Activated naive CD8-positive, alpha-beta T cell treated with anti-CD3 and anti-CD28 coated beads, Interleukin-2, amount 10 ng/mL, durations not matched to agents 7 days and 5 days (primary cell): ENCODE data around the gene LIPH. TPM values are rescaled to one million over a fixed set of nuclear protein-coding genes. Genes with fewer than 3 reads are reported as not detected.
"Not testable (repeated sequence)": the region's sequence is repeated elsewhere in the genome, so short reads cannot be mapped to it uniquely, and the experiment has no call there.

Experiments used
- ATAC-seq: fragments of 150-1000 bp; cut with Tn5 transposase; one replicate; pipeline ENCODE4 v1.10.0; 2021; ENCODE audit warnings: low read depth, moderate library complexity
- POLR2A ChIA-PET: fragments of 350-600 bp; sonication (Branson Sonifier 250); formaldehyde crosslinking; loops from one replicate; lab custom pipeline; 2021; ENCODE audit warnings: antibody characterized with exemption; lab: Charles Lee
- DNase-seq: peaks from one replicate; pipeline ENCODE4 v3.0.0; 2021
- H3K27ac Mint-ChIP-seq: one replicate; pipeline ENCODE4 v1.8.0; 2022; ENCODE audit warnings: mild to moderate bottlenecking, mixed read lengths
- H3K27me3 Mint-ChIP-seq: one replicate; pipeline ENCODE4 v1.8.0; 2022; ENCODE audit warnings: mild to moderate bottlenecking, moderate library complexity, mixed read lengths
- H3K36me3 Mint-ChIP-seq: one replicate; pipeline ENCODE4 v1.8.0; 2021; ENCODE audit warnings: mild to moderate bottlenecking, mixed read lengths
- H3K4me1 Mint-ChIP-seq: one replicate; pipeline ENCODE4 v1.8.0; 2021; ENCODE audit warnings: mixed read lengths
- H3K4me3 Mint-ChIP-seq: one replicate; pipeline ENCODE4 v1.8.0; 2022; ENCODE audit warnings: mild to moderate bottlenecking, moderate library complexity, mixed read lengths
- H3K9me3 Mint-ChIP-seq: one replicate; pipeline ENCODE4 v1.8.0; 2021; ENCODE audit warnings: mixed read lengths
- total RNA-seq, 2 experiments: library from RNA; stranded (reverse); gene quantifications; one replicate each; pipeline ENCODE4 v1.2.3, GENCODE V29; 2021

The LIPH gene
- total RNA-seq, 2 experiments from 2014 or later, result not detected

DNA sequence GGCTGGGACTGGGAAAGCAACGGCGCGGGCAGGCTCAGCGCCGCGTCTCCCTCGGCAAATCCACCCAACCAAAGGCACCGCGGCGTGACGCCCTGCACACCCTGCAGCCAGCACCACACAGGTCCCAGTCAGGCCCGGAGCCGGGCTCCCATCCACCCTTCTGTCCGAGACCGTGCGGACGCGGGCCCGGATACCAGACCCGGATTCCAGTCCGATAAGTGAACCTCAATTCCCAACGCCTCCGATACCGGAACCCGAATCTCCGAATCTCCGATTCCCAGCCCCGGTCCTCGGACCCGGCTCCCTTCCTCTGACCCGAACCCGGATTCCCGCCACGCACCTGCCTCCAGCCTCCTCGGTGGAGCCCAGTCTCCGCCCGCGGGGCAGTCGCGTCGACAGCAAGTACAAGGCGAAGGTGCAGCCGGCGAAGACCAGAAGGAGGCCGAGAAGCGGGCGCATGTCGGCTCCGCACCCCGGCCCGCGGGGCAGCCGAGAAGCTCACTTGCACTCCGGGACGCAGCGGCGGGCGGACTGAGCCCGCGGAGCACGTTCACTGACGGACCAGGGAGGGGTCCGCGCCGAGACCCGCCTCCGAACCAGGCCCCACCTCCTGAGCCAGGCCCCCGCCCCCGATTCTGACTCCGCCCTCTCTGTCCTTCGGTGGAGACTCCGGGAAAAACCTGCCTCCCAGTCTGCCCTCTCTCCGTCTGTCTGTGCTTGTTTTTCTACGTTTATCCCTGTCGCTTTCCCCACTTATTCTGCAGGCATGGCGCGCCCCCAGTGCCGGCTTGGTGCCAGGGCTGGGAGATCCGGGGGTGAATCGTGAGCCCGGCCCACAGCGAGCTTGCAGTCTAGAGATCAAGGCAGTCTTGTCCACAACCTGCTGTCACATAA lies 53.6 kb downstream of the LIPH start, which contains the start of gene TMEM41A:
TSS of gene TMEM41A (minus strand) at position 533 of the 894 bp plus-strand sequence. CDS start at position 459, 74 bp downstream.
- Mint-ChIP-seq H3K27ac (peak within 1 kb of the TSS; percentile 95), H3K4me3 (peak within 1 kb of the TSS; percentile 98), H3K9me3 (no peaks in the 10 kb centered on the region), H3K4me1 (peaks cover 12% of the 10 kb centered on the region), H3K27me3 (no peaks in the 10 kb centered on the region), H3K36me3 (peaks cover 2% of the 10 kb centered on the region)
- POLR2A ChIA-PET, result interaction anchor here (0.7 to 1.5 kb wide), 3 partner anchors 15 to 439 kb away, joined by 3 to 13 read pairs (median 4); partner anchors contain the start of genes SENP2 and TRA2B
- ATAC-seq (peak; percentile 97), DNase-seq (peak; percentile 93)

DNA sequence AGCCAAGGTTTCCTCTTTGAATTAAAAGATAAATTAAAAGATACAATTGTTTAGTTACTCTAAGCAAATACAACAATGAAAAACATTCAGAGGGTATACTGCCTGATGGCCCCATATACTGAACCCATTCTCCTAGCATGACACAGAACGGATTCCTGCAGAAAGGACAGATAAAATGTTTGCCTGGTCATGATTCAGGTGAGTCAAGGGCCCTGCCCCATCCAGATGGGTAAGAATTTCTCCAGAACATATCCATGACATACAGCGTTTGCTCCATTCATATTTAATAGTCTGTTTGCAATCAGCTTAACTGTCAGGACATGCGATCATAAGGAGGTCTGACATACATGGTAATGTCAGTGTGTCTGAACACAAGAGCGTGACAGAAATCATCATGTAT lies 62.1 kb downstream of the LIPH start:
- Mint-ChIP-seq H3K4me1 (peaks cover 10% of the 10 kb centered on the region), H3K36me3 (peaks cover 23% of the 10 kb centered on the region), H3K27ac (no peak overlapping the region), H3K9me3 (no peaks in the 10 kb centered on the region), H3K4me3 (no peak overlapping the region), H3K27me3 (no peaks in the 10 kb centered on the region)
- ATAC-seq (no peak), DNase-seq (no peak)
- POLR2A ChIA-PET, result no interaction called here

DNA sequence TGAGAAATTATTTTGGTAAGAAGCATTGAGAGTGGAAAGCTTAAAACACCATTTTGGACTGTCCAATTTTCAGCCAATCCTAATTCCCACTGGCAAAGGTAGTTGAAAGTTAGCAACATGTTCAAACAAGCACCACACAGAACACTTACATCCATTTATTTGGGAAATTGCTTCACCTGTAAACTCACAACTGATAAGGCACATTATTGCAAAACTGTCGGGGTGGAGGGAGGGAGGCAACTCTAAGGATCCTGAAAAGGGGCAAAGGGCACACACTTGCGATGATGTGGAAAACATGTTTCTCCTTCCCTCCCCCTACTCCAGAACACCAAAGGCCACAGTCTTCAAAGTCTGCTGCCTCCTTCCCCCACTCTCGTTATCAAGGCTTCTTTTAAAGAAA lies 62.9 kb downstream of the LIPH start:
- POLR2A ChIA-PET, result no interaction called here
- ATAC-seq (no peak), DNase-seq (no peak)
- Mint-ChIP-seq H3K9me3 (no peaks in the 10 kb centered on the region), H3K27ac (no peak overlapping the region), H3K36me3 (peaks cover 23% of the 10 kb centered on the region), H3K27me3 (no peaks in the 10 kb centered on the region), H3K4me3 (no peak overlapping the region), H3K4me1 (peaks cover 10% of the 10 kb centered on the region)

DNA sequence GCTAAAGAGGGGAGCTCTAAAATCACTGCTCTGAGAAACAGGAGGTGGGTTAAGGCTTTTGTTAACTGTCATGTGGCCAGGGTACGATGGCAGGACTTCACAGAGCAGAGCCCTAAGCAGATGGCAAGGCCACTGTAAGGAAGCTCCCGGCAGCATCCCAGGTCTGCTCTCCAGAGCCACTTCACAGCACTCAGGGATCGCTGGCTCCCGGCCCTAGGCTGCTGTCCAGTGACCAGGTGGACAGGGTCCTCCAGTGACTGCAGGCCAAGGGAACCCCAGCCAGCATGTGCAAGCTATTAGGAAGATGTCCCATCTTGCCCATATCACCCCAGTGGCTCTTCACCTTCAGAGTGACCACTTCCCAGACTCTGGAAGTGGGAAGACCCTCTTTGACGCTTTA lies 63.9 kb downstream of the LIPH start:
- peaks cover 23% of the 10 kb centered on the region for H3K36me3 Mint-ChIP-seq
- ATAC-seq (no peak), DNase-seq (no peak)
- no peaks in the 10 kb centered on the region for H3K9me3 Mint-ChIP-seq
- no peak overlapping the region for H3K4me3 Mint-ChIP-seq
- POLR2A ChIA-PET, result no interaction called here
- peaks cover 8% of the 10 kb centered on the region for H3K4me1 Mint-ChIP-seq
- H3K27me3 Mint-ChIP-seq, result no peaks in the 10 kb centered on the region
- no peak overlapping the region for H3K27ac Mint-ChIP-seq

DNA sequence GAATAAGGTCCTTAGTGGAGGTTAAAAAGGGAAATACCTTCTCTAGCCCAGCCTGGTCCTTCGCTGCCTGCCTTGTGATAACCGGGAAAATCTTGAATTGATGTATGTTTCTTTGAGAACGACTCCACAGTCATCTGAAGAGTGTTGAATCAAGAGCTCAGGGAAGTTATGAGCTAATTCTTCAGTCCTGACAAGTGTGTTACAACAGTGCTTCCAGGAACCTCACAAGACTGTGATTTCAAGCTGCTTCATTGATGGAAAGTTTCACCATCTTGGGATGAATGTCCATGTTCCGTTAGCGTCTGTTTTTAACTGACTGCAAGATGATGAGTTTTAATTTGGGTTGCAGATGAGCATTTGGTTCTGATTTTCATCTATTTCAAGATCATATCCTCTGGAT lies 66.0 kb downstream of the LIPH start:
- Mint-ChIP-seq H3K4me1 (peaks cover 12% of the 10 kb centered on the region), H3K4me3 (no peak overlapping the region), H3K9me3 (peaks cover 11% of the 10 kb centered on the region), H3K27ac (no peak overlapping the region), H3K36me3 (peaks cover 38% of the 10 kb centered on the region), H3K27me3 (no peaks in the 10 kb centered on the region)
- ATAC-seq (no peak), DNase-seq (no peak)
- POLR2A ChIA-PET, result no interaction called here

DNA sequence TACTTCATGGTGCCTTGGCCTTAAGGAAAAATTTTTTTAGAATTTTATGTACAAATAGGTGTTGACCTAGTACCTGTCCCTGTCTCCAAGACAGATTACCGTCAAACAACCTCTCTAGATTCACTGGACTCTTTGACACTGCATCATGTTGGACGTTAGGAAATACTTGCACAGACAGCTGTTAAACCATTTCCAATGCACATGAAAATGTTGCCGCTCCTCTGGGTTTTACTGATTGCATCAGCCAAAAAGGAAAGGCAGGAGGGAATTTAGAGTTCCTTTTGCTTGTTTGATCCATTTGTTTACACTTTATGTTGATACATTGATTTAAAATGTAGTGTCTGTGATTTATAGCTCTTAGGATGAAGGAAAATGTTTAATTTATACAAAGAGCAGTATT lies 68.1 kb downstream of the LIPH start:
- peaks cover 14% of the 10 kb centered on the region for H3K9me3 Mint-ChIP-seq
- no peak overlapping the region for H3K4me3 Mint-ChIP-seq
- peaks cover 40% of the 10 kb centered on the region for H3K36me3 Mint-ChIP-seq
- no peak overlapping the region for H3K27ac Mint-ChIP-seq
- DNase-seq (no peak), ATAC-seq (no peak)
- H3K4me1 Mint-ChIP-seq, result peaks cover 12% of the 10 kb centered on the region
- H3K27me3 Mint-ChIP-seq, result no peaks in the 10 kb centered on the region
- POLR2A ChIA-PET, result no interaction called here

DNA sequence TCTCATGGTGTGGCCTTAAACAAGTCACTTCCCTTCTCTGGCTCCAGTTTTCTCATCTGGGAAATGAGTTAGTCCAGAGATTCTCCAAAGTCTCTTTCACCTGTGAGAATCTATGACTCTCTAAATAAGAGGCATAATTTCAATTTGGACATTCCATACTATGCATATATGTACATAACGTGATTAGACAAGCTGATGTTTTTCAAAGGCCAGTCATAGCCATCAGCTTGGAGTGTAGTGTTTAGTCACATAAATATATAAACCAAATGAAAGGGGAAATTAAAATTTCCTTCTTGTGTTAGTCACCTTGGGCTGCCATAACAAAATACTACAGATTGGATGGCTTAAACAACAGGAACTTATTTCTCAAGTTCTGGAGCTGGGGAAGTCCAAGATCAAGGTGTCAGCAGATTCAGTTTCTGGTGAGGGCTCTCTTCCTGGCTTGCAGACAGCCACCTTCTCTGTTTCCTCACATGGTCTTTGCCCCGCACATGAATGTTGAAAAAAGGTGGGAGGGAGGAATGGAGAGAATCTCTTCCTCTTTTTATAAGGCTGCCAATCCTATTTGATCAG lies 72.9 kb downstream of the LIPH start:
- Mint-ChIP-seq H3K4me1 (peaks cover 10% of the 10 kb centered on the region), H3K9me3 (peaks cover 14% of the 10 kb centered on the region), H3K27ac (no peak overlapping the region), H3K27me3 (no peaks in the 10 kb centered on the region), H3K4me3 (no peak overlapping the region), H3K36me3 (peaks cover 29% of the 10 kb centered on the region)
- ATAC-seq (no peak), DNase-seq (no peak)
- POLR2A ChIA-PET, result no interaction called here

DNA sequence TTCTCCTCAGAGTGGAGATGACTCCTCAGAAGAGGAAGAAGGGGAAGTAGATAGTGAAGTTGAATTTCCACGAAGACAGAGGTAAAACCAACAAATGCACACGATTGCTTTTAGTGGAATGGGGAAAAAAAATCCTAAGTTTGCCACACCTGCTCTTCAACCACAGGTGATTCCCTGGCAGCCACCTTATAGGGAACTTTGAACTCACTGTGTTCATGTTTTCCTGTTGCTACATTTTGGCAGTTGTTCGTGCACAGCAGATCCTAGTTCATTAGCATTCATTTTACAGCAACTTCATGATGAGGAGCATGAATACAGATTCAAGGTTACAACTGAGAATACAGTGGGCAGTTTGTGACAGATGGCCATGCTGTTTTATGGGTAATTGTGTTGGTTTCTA lies 75.1 kb downstream of the LIPH start:
- H3K27me3 Mint-ChIP-seq, result no peaks in the 10 kb centered on the region
- H3K4me3 Mint-ChIP-seq, result no peak overlapping the region
- POLR2A ChIA-PET, result no interaction called here

DNA sequence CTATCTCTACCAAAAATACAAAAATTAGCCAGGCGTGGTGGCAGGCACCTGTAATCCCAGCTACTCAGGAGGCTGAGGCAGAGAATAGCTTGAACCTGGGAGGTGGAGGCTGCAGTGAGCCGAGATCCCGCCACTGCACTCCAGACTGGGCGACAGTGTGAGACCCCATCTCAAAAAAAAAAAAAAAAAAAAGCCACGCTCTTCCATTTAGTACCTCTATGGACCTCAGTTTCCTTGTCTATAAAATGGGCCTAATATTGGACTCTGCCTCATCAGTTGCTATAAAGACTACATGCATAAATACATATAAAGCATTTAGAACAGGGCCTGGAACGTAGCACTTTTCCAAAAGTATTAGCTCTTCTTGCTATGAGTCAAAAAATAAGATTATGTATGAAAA lies 77.5 kb downstream of the LIPH start:
- H3K36me3 Mint-ChIP-seq, H3K4me1 Mint-ChIP-seq, H3K27ac Mint-ChIP-seq, POLR2A ChIA-PET, H3K9me3 Mint-ChIP-seq, DNase-seq, ATAC-seq, H3K4me3 Mint-ChIP-seq, H3K27me3 Mint-ChIP-seq: not testable (repeated sequence)

More for the DNA sequence above, 75.1 kb downstream of the LIPH start:
- DNase-seq (no peak), ATAC-seq (no peak)
- Mint-ChIP-seq H3K36me3 (peaks cover 20% of the 10 kb centered on the region), H3K27ac (no peak overlapping the region), H3K9me3 (peaks cover 5% of the 10 kb centered on the region), H3K4me1 (no peaks in the 10 kb centered on the region)

DNA sequence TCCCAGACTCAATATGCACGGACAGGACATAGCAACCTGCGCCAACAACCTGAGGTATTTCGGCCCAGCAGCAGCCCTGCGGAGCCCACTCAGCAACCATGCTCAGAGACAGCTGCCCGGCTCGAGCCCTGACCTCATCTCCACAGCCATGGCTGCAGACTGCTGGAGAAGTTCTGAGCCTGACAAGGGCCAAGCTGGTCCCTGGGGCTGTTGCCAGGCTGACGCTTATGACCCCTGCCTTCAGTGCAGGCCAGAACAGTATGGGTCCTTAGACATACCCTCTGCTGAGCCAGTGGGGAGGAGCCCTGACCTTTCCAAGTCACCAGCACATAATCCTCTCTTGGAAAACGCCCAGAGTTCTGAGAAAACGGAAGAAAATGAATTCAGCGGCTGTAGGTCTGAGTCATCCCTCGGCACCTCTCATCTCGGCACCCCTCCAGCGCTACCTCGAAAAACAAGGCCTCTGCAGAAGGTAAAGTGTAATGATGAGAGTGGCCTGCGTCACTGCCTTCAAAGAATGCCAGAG lies 79.0 kb downstream of the LIPH start:
- ATAC-seq (no peak), DNase-seq (no peak)
- no peaks in the 10 kb centered on the region for H3K27me3 Mint-ChIP-seq
- H3K27ac Mint-ChIP-seq, result no peak overlapping the region
- POLR2A ChIA-PET, result no interaction called here
- peaks cover 8% of the 10 kb centered on the region for H3K36me3 Mint-ChIP-seq
- H3K4me1 Mint-ChIP-seq, result no peaks in the 10 kb centered on the region
- no peaks in the 10 kb centered on the region for H3K9me3 Mint-ChIP-seq
- H3K4me3 Mint-ChIP-seq, result no peak overlapping the region

DNA sequence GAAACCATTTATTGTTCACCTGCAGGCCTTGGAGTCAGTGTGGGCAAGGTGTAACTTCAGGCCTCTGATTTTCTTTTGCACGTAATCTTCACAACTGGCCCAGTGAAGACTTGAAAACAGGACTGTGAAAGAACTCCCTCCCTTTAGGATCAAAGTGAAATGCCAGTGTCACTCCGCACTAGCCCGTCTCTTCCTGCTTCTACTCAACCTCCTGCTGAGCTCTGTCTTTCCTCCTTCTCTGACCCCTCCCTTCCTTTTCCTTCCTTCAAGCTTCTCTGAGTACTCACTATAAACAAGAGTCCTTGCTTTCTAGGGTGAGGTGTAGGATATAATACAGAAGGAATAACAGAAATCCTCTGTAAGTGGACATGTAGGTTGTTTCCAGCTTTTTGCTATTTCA lies 82.1 kb downstream of the LIPH start:
- Mint-ChIP-seq H3K4me1 (no peaks in the 10 kb centered on the region), H3K27me3 (no peaks in the 10 kb centered on the region), H3K4me3 (no peak overlapping the region), H3K36me3 (peaks cover 5% of the 10 kb centered on the region), H3K9me3 (no peaks in the 10 kb centered on the region), H3K27ac (no peak overlapping the region)
- no peak for ATAC-seq
- POLR2A ChIA-PET, result no interaction called here
- DNase-seq, result no peak

DNA sequence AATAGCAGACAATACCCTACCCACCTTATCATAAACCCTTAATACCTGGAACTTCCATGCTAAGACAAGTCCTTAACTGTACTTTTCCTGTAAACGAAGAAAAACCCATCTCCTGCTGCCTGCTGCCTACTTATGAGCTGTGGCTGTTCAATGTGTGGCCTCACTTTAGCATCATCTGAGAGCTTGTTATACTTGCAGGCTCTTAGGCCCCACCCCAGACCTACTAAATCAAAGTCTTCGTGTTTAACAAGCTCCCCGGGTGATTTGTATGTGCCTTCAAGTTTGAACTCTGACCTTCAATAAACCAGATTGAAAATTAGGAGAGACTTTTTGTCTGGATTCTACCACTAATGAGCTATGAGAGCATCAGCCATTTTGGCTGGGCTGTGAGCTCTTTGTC lies 82.8 kb downstream of the LIPH start:
- no peak overlapping the region for H3K4me3 Mint-ChIP-seq
- H3K9me3 Mint-ChIP-seq, result no peaks in the 10 kb centered on the region
- DNase-seq (no peak), ATAC-seq (no peak)
- POLR2A ChIA-PET, result no interaction called here
- H3K27ac Mint-ChIP-seq, result no peak overlapping the region
- H3K4me1 Mint-ChIP-seq, result no peaks in the 10 kb centered on the region
- no peaks in the 10 kb centered on the region for H3K27me3 Mint-ChIP-seq
- H3K36me3 Mint-ChIP-seq, result peaks cover 5% of the 10 kb centered on the region

DNA sequence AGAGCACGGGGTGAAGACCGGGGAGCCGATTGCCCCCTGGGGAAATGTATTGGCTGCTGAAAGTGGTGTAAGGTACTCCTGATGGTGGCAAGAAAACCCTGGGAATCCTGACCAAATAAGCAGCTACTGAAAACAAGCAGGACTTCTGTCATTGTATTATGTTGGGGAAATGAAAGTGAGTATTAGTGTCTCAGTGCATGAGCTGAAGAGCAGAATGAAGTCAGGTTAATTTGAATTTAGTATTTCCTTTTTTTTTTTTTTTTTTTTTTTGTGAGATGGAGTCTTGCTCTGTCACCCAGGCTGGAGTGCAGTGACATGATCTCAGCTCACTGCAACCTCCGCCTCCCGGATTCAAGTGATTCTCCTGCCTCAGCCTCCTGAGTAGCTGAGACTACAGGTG lies 86.3 kb downstream of the LIPH start:
- H3K36me3 Mint-ChIP-seq, H3K27me3 Mint-ChIP-seq, H3K27ac Mint-ChIP-seq, H3K4me1 Mint-ChIP-seq, H3K9me3 Mint-ChIP-seq, H3K4me3 Mint-ChIP-seq, DNase-seq, ATAC-seq: not testable (repeated sequence)
- POLR2A ChIA-PET, result interaction anchor here (0.7 kb wide), 1 partner anchor 93 kb away, joined by 5 read pairs; no protein-coding TSS in a partner anchor

DNA sequence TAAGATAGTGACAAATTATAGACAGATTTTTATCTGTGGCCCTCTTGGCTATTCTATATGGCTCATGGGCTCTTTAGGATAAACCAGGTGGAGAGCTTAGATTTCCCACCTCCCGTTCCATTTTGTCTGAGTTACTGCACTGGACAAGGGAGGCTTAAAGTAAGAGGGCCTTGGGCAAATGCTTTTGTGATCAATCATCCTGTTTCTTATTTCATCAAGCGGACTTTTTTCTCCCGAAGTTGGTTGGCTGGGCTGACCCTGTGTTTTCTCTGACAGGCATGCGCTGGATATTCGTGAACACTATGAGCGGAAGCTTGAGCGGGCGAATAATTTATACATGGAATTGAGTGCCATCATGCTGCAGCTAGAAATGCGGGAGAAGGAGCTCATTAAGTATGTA lies 86.9 kb downstream of the LIPH start:
- no peaks in the 10 kb centered on the region for H3K9me3 Mint-ChIP-seq
- no peak overlapping the region for H3K4me3 Mint-ChIP-seq
- ATAC-seq (no peak), DNase-seq (no peak)
- POLR2A ChIA-PET, result no interaction called here
- H3K36me3 Mint-ChIP-seq, result no peaks in the 10 kb centered on the region
- H3K27ac Mint-ChIP-seq, result no peak overlapping the region
- no peaks in the 10 kb centered on the region for H3K27me3 Mint-ChIP-seq
- no peaks in the 10 kb centered on the region for H3K4me1 Mint-ChIP-seq
